ENCODE data around the gene ENAH.

ENAH gene

GRCh38 chr1:225483818-225484656 is 168.9 kb downstream of the ENAH start:
- no peak overlapping the region for H3K4me3 ChIP-seq (ENCODE audit: low read length)
- no peak for TF ChIP-seq CTCF (conservative IDR thresholded peaks at IDR 0.05; ENCODE audit: low read depth, low read length)
- no peak for DNase-seq (ENCODE audit: low read depth)

GRCh38 chr1:225482421-225482950 is 170.4 kb downstream of the ENAH start:
- peak; percentile 89 for DNase-seq (ENCODE audit: low read depth)
- TF ChIP-seq CTCF (conservative IDR thresholded peaks at IDR 0.05; ENCODE audit: low read depth, low read length) = no peak
- peak overlapping the region; percentile 24 for H3K4me3 ChIP-seq (ENCODE audit: low read length)

- TF ChIP-seq CTCF (conservative IDR thresholded peaks at IDR 0.05; ENCODE audit: low read depth, low read length) = no peak
- no peak for DNase-seq (ENCODE audit: low read depth)
Observed at GRCh38 chr1:225481738-225482137, 171.2 kb downstream of the ENAH start.

GRCh38 chr1:225480825-225481434 is 172.0 kb downstream of the ENAH start:
- H3K4me3 ChIP-seq (ENCODE audit: low read length) = no peak overlapping the region
- TF ChIP-seq CTCF (conservative IDR thresholded peaks at IDR 0.05; ENCODE audit: low read depth, low read length) = peak; percentile 94
- no peak for DNase-seq (ENCODE audit: low read depth)

More at GRCh38 chr1:225481738-225482137, 171.2 kb downstream of the ENAH start:
- no peak overlapping the region for H3K4me3 ChIP-seq (ENCODE audit: low read length)

GRCh38 chr1:225479996-225480720 is 172.8 kb downstream of the ENAH start:
- TF ChIP-seq CTCF (conservative IDR thresholded peaks at IDR 0.05; ENCODE audit: low read depth, low read length) = no peak
- H3K4me3 ChIP-seq (ENCODE audit: low read length) = no peak overlapping the region
- DNase-seq (ENCODE audit: low read depth) = no peak

- DNase-seq (ENCODE audit: low read depth) = no peak
- no peak overlapping the region for H3K4me3 ChIP-seq (ENCODE audit: low read length)
- TF ChIP-seq CTCF (conservative IDR thresholded peaks at IDR 0.05; ENCODE audit: low read depth, low read length) = no peak
Observed at GRCh38 chr1:225479341-225479740, 173.6 kb downstream of the ENAH start.
